HL-60 (cell line): Measurements from ENCODE around the gene SCG2.

Experiments
- DNase-seq, 2 experiments: peaks; one replicate each; pipeline ENCODE4 v3.0.0-alpha.2; 2010 to 2020; ENCODE audit warnings: low read depth in 1 of 2, low spot score in 1 of 2
- H3K27ac ChIP-seq: fragments of 250-450 bp; sonication (Bioruptor Pico); replicated peaks from 2 replicates; pipeline ENCODE4 v1.5.1; 2020; ENCODE audit warnings: mild to moderate bottlenecking, moderate library complexity
- H3K27me3 ChIP-seq: fragments of 250-450 bp; sonication (Bioruptor Pico); 2 replicates; pipeline ENCODE4 v1.5.1; 2021; ENCODE audit warnings: mild to moderate bottlenecking, moderate library complexity; ENCODE audit not compliant: insufficient read depth, poor library complexity, severe bottlenecking
- H3K4me3 ChIP-seq: replicated peaks from 2 replicates; pipeline ENCODE4 v1.5.1; 2011; ENCODE audit warnings: mild to moderate bottlenecking, control low read depth, low read length; ENCODE audit not compliant: insufficient read depth
- GABPA ChIP-seq: IDR thresholded peaks from 2 replicates; pipeline ENCODE4 v1.6.1; 2012; ENCODE audit warnings: low read depth
- POLR2AphosphoS5 ChIP-seq: IDR thresholded peaks from 2 replicates; pipeline ENCODE4 v1.6.1; 2012; ENCODE audit warnings: low read depth
- SPI1 ChIP-seq: IDR thresholded peaks from 2 replicates; pipeline ENCODE4 v1.6.1; 2012; ENCODE audit warnings: low read depth, mild to moderate bottlenecking, borderline replicate concordance
- TF ChIP-seq, protein P1 (sequence below): IDR thresholded peaks from 2 replicates; pipeline ENCODE4 v1.6.1; 2012; ENCODE audit warnings: low read depth; ENCODE audit not compliant: insufficient replicate concordance
- TF ChIP-seq, protein P2 (sequence below): IDR thresholded peaks from one replicate; pipeline ENCODE4 v1.5.1; 2011; ENCODE audit warnings: low read length, control low read depth, inconsistent platforms; ENCODE audit not compliant: insufficient read depth

Gene SCG2

DNA sequence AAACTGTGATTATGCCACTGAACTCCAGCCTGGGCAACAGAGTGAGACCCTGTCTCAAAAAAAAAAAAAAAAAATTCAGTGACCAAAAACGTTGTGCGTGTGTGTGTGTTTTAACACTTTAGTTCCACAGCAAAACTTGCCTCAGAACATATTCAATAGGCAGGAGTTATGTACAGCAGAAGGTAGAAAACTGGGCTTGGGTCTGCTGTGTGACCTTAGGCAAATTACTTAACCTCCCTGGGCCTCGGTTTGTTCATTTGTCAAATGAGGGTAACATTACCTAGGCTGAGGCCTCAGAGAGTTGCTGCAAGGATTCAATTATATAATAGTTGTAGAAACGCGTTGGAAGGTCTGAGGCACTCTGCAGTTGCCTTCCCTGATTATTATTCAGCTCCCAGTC, 10.3 kb upstream of the SCG2 start:
- Histone ChIP-seq H3K4me3 (no peak overlapping the region), H3K27ac (no peak overlapping the region), H3K27me3 (peaks cover 5% of the 10 kb centered on the region)
- TF ChIP-seq POLR2AphosphoS5, result no peak
- DNase-seq, result no peak

DNA sequence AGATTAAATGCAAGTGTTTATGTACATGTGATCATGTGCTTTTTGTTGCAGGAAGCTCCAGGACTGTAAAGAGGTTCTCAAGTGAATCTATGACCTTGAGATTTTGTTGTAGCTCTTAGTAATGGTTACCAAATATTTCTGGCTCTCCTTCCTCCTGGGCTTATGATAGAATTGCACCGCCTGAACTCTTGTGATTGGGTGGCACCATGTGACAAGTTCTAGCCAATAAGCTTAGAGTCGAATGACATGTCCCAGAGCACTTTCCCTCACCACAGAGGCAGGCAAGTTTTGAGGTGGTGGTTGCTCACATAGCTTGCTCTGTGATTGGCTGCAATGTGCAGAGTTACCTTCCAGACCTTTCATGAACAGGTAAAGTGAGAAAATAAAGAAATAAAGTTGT, 8.9 kb upstream of the SCG2 start:
- H3K27ac ChIP-seq, result no peak overlapping the region
- no peak for DNase-seq
- TF ChIP-seq POLR2AphosphoS5, result no peak
- TF ChIP-seq SPI1, result no peak
- TF ChIP-seq, protein P1, sequence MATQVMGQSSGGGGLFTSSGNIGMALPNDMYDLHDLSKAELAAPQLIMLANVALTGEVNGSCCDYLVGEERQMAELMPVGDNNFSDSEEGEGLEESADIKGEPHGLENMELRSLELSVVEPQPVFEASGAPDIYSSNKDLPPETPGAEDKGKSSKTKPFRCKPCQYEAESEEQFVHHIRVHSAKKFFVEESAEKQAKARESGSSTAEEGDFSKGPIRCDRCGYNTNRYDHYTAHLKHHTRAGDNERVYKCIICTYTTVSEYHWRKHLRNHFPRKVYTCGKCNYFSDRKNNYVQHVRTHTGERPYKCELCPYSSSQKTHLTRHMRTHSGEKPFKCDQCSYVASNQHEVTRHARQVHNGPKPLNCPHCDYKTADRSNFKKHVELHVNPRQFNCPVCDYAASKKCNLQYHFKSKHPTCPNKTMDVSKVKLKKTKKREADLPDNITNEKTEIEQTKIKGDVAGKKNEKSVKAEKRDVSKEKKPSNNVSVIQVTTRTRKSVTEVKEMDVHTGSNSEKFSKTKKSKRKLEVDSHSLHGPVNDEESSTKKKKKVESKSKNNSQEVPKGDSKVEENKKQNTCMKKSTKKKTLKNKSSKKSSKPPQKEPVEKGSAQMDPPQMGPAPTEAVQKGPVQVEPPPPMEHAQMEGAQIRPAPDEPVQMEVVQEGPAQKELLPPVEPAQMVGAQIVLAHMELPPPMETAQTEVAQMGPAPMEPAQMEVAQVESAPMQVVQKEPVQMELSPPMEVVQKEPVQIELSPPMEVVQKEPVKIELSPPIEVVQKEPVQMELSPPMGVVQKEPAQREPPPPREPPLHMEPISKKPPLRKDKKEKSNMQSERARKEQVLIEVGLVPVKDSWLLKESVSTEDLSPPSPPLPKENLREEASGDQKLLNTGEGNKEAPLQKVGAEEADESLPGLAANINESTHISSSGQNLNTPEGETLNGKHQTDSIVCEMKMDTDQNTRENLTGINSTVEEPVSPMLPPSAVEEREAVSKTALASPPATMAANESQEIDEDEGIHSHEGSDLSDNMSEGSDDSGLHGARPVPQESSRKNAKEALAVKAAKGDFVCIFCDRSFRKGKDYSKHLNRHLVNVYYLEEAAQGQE, result no peak
- TF ChIP-seq, protein P2, sequence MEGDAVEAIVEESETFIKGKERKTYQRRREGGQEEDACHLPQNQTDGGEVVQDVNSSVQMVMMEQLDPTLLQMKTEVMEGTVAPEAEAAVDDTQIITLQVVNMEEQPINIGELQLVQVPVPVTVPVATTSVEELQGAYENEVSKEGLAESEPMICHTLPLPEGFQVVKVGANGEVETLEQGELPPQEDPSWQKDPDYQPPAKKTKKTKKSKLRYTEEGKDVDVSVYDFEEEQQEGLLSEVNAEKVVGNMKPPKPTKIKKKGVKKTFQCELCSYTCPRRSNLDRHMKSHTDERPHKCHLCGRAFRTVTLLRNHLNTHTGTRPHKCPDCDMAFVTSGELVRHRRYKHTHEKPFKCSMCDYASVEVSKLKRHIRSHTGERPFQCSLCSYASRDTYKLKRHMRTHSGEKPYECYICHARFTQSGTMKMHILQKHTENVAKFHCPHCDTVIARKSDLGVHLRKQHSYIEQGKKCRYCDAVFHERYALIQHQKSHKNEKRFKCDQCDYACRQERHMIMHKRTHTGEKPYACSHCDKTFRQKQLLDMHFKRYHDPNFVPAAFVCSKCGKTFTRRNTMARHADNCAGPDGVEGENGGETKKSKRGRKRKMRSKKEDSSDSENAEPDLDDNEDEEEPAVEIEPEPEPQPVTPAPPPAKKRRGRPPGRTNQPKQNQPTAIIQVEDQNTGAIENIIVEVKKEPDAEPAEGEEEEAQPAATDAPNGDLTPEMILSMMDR, result no peak
- no peak for TF ChIP-seq GABPA
- peaks cover 5% of the 10 kb centered on the region for H3K27me3 ChIP-seq
- H3K4me3 ChIP-seq, result no peak overlapping the region

DNA sequence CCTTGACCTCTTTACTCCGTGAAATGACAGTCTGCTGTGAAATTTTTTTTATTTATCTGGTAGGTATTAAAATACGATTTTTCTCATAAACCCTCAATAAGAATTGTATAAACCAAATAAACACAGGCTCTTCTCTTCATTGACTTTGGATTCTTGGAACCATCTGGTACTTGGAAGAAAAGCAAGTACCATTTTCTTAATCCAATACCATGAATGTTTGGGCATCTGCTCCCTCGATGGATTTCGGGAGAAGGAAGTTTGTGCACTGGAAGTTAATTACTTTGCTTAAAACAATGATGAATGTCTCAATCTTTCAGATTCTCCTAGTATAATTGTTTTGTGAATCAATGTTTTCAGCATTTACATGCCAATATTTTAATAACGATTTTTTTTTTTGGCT, 5.3 kb upstream of the SCG2 start:
- H3K4me3 ChIP-seq, result no peak overlapping the region
- no peak overlapping the region for H3K27ac ChIP-seq
- TF ChIP-seq SPI1, result no peak
- TF ChIP-seq, protein P2, result no peak
- no peak for TF ChIP-seq GABPA
- no peak for TF ChIP-seq POLR2AphosphoS5
- TF ChIP-seq, protein P1, result no peak
- DNase-seq, result no peak
- H3K27me3 ChIP-seq, result no peaks in the 10 kb centered on the region

DNA sequence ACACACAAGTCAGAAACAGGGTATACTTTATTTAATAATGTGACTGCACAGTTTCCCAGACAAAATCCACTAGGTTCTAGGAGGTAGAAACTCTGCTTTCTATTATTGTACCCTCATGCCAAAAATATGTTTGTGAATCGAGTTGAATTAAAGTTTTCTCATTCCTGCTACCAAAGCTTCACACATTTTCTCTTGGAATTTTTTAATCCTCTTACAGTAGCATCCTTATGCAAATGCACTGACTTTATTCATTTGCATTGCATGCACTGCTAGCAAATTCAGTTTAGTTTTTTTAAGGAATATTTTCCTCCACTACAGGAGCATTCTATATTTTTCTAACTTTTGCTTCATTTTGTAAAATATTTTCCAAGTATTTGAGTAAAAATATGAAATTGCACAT, 4.8 kb upstream of the SCG2 start:
- Histone ChIP-seq H3K4me3 (no peak overlapping the region), H3K27ac (no peak overlapping the region), H3K27me3 (no peaks in the 10 kb centered on the region)
- TF ChIP-seq, protein P1, result no peak
- no peak for TF ChIP-seq SPI1
- TF ChIP-seq, protein P2, result no peak
- TF ChIP-seq POLR2AphosphoS5, result no peak
- no peak for DNase-seq
